Stimulated activated naive CD8-positive, alpha-beta T cell treated with anti-CD3 and anti-CD28 coated beads, Interleukin-15, amount 100 ng/mL, for 72 hours (primary cell): ENCODE data around the gene NEO1.

ENCODE experiments used
- ATAC-seq: fragments of 150-1000 bp; cut with Tn5 transposase; 2 replicates; pipeline ENCODE4 v1.10.0; 2021; ENCODE audit warnings: mild to moderate bottlenecking, moderate library complexity
- DNase-seq, 2 donors: peaks; one replicate each; pipeline ENCODE4 v3.0.0; 2021 to 2022
- H3K27ac Mint-ChIP-seq, 2 donors: one replicate each; pipeline ENCODE4 v1.8.0; 2022; ENCODE audit warnings: mild to moderate bottlenecking in 2 of 2, mixed read lengths in 2 of 2, moderate library complexity in 2 of 2
- H3K27me3 Mint-ChIP-seq: one replicate; pipeline ENCODE4 v1.8.0; 2022; ENCODE audit warnings: mixed read lengths
- H3K4me1 Mint-ChIP-seq: one replicate; pipeline ENCODE4 v1.8.0; 2022; ENCODE audit warnings: mild to moderate bottlenecking, mixed read lengths
- H3K4me3 Mint-ChIP-seq, 2 donors: one replicate each; pipeline ENCODE4 v1.8.0; 2022; ENCODE audit warnings: mild to moderate bottlenecking in 2 of 2, mixed read lengths in 2 of 2, moderate library complexity in 1 of 2
- H3K9me3 Mint-ChIP-seq, 2 donors: one replicate each; pipeline ENCODE4 v1.8.0; 2022; ENCODE audit warnings: mixed read lengths in 2 of 2

Gene NEO1

DNA sequence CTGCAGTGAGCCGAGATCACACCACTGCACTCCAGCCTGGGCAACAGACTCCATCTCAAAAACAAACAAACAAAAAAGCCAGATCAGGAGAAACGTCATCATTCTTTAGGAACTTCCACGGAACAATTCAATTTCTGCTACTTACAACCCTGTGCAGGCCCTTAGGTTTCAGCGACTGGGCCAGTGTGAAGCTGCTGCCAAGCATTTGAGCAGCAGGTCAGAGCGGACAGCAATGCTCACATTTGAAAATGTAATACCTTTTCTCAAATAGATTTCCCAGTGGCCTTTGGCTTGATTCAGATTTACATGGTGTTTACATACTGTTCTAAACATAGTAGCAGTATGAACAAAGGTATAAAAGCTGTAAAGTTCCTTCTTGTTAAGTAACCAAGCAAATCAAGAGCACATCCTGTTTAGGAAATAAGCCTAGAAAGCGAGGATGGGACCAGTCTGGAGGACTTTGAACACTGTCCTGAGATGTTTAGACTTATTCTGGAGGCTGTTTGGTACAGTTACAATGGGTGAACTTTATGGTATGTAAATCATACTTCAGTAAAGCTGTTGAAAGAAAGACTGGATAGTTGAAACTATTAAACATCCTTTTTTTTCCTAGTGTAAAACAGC, 175.3 kb downstream of the NEO1 start:
- Mint-ChIP-seq H3K4me1 (peaks cover 13% of the 10 kb centered on the region), H3K27me3 (peaks cover 11% of the 10 kb centered on the region), H3K9me3 (peaks cover 0 to 3% of the 10 kb centered on the region in 2 donors), H3K27ac (no peak overlapping the region), H3K4me3 (no peak overlapping the region)
- DNase-seq (no peak), ATAC-seq (no peak)

DNA sequence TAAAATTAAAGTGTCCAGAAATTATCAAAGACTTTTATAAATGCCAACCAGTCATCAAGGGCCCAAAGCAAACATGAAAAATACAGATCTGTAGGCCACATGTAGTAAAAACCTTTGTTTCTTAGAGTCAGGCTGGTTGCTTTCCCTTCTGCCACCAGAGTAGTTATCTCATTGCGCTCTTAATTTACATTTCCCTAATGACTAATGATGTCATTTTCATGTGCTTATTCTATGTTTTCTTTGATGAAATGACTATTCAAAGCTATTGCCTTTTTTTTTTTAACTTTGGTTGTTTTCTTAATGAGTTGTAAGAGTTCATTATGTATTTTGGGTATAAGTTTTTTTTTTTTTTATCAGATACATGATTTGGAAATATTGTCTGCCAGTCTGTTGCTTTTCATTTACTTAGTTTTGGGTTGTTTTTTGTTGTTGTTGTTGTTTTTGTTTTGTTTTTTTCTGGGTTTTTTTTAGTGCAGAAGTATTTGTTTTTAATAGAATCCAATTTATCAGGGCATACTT, 175.9 kb downstream of the NEO1 start:
- ATAC-seq (no peak), DNase-seq (no peak)
- Mint-ChIP-seq H3K27ac (peak overlapping the region in 1 of 2 donors; percentile 5), H3K4me1 (peaks cover 13% of the 10 kb centered on the region), H3K27me3 (peaks cover 11% of the 10 kb centered on the region), H3K4me3 (no peak overlapping the region), H3K9me3 (no peaks in the 10 kb centered on the region)

DNA sequence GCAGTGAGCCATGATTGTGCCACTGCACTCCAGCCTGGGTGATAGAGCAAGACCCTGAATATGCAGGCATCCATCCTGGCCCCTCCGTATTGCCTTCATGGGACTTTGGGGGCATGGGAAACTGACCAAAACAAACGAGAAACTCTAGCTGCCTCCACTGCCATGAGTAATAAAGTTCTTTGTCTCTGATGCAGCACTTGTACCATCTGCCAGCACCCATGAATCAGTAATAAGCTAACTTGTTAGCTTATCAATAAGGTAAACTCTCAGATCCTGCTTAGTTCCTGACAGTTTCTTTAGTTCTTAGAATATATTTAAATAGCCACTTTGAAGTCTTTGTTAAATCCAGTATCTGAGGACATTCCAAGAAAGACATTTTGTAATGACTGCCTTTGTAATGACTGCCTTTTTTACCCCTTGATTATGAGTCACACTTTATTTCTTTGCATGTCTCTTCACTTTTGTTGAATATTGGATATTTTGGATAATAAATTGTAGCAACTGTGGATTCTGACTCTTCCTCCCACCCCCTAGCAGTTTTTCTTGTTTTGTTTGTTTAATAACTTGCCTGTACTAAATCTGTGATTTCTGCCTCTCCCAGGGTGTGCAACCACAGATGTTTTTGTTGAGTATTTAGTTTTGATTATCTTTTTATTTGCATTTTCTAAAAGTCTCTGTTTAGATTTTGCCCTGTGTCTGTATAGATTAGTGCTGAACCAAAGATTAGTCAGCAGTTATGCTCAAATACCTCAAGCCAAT, 179.6 kb downstream of the NEO1 start:
- no peak overlapping the region for H3K27ac Mint-ChIP-seq
- H3K9me3 Mint-ChIP-seq = no peaks in the 10 kb centered on the region
- H3K4me1 Mint-ChIP-seq = no peaks in the 10 kb centered on the region
- ATAC-seq (no peak), DNase-seq (no peak)
- no peak overlapping the region for H3K4me3 Mint-ChIP-seq
- H3K27me3 Mint-ChIP-seq = peaks cover 11% of the 10 kb centered on the region

DNA sequence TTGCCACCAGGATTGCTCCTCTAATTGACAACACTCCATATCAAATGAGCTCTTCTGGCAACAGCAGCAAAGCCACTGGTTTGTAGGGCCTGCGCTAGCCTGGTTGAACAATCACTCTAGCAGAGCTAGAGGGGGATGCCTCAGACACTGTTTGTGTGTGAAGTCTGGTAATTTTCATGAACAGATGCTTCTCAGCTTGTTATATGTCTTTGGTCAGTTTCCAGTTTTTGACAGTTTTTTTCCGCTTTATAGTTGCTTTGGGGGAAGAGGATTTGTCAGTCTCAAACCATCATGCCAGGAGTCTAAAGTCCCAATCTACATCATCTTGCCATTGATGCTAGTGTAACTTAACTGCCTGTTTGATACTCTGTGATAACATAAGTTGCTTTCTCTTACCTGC, 180.5 kb downstream of the NEO1 start:
- Mint-ChIP-seq H3K9me3 (no peaks in the 10 kb centered on the region), H3K27ac (no peak overlapping the region), H3K4me1 (no peaks in the 10 kb centered on the region), H3K4me3 (no peak overlapping the region), H3K27me3 (peaks cover 11% of the 10 kb centered on the region)
- ATAC-seq = no peak
- no peak for DNase-seq

DNA sequence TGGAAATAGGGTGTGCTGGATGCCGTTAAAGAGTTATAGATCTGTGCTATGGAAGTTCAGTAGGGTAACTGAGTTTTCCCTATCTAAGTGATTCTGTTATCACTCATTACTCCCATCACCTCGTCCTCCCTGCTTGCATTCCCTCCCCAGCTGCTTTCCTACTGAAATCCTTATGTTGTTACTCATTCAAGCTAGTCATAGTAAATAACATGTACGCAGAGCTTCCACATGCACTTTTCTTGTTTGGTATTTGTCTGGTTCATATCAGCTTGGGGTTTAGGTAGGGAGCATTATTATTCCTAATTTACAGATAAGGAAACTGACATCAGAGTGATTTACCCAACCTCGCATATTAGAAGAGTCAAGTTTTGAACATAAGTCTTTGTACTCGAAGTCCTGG, 181.4 kb downstream of the NEO1 start:
- Mint-ChIP-seq H3K4me1 (no peaks in the 10 kb centered on the region), H3K4me3 (no peak overlapping the region), H3K27ac (no peak overlapping the region), H3K9me3 (no peaks in the 10 kb centered on the region), H3K27me3 (peaks cover 11% of the 10 kb centered on the region)
- ATAC-seq (no peak), DNase-seq (no peak)

DNA sequence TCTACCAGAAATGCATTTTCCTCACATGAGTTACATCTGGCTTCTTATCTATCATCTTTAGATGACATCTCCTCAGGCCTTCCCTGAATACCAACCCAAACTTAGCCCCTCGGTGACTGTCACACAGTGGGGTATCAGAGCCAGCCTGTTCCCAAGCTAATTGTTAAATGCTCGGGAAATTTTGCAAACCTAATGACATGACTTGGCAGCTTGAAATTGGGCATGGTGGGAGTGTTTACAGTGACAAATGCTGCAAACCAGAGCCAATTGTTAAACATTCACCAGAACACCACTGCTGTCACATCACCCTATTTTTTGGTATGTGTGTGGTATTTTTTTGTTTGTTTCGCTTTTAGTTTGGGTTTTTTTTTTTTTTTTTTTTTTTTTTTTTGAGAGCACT, 185.6 kb downstream of the NEO1 start:
- DNase-seq = no peak
- H3K9me3 Mint-ChIP-seq = no peaks in the 10 kb centered on the region
- H3K27me3 Mint-ChIP-seq = no peaks in the 10 kb centered on the region
- no peak overlapping the region for H3K4me3 Mint-ChIP-seq
- no peaks in the 10 kb centered on the region for H3K4me1 Mint-ChIP-seq
- no peak for ATAC-seq
- H3K27ac Mint-ChIP-seq = no peak overlapping the region

DNA sequence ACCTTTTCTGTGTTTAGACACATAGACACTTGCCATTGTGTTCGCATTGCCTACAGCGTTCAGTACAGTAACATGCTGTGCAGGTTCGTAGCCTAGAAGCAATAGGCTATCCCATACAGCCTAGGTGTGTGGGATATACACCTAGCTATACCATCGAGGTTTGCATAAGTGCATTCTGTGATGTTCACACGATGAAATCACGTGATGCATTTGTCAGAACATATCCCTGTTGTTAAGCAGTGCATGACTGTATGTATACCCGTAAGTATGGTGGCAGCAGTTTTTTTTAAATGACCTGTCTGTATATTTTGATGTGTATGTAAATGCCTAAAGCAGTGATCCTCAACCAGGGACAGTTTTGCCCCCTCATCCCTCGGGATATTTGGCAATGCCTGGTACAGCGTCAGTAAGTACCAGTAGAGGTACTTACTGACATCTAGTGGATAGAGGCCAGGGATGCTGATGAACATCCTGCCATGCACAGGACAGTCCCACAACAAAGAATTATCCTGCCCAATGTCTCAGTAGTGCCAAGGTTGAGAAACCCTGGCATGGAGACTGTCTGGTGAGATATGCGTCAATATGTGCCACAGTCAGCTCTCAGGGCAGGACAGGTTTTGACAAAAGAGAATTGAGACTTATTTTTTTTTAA, 187.4 kb downstream of the NEO1 start:
- Mint-ChIP-seq H3K4me1 (no peaks in the 10 kb centered on the region), H3K27ac (no peak overlapping the region), H3K9me3 (no peaks in the 10 kb centered on the region), H3K27me3 (no peaks in the 10 kb centered on the region), H3K4me3 (no peak overlapping the region)
- DNase-seq (no peak), ATAC-seq (no peak)

DNA sequence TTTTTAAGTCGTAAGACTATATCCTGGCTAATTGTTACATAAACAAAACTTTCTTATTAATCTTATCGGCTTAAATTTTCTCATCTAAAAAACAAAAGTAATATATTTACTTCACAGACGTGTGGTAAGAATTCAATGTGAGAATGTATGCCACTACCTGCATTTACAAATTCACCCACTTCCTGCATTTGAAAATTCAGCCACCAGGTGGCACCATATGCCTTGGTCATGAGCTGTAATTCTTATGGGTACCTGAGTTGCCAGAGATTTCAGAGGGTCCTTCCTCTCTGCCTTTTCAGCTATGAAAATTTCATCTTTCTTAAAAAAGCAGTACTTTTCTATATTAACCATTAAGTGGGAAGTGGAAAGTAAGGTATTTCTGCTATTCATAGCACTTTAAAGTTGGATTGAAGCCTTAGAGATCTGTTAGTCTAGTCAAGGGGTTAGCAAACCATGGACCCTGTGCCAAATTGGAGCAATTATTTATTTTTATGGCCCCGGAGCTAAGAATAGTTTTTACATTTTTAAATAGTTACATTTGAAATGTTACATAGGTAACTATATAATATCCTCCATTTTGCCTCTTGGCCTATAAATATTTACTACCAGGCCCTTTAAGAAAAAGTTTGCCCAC, 188.7 kb downstream of the NEO1 start:
- H3K4me1 Mint-ChIP-seq = no peaks in the 10 kb centered on the region
- H3K4me3 Mint-ChIP-seq = no peak overlapping the region
- ATAC-seq (no peak), DNase-seq (peak; percentile 62 to 64)
- no peak overlapping the region for H3K27ac Mint-ChIP-seq
- H3K9me3 Mint-ChIP-seq = no peaks in the 10 kb centered on the region
- no peaks in the 10 kb centered on the region for H3K27me3 Mint-ChIP-seq

DNA sequence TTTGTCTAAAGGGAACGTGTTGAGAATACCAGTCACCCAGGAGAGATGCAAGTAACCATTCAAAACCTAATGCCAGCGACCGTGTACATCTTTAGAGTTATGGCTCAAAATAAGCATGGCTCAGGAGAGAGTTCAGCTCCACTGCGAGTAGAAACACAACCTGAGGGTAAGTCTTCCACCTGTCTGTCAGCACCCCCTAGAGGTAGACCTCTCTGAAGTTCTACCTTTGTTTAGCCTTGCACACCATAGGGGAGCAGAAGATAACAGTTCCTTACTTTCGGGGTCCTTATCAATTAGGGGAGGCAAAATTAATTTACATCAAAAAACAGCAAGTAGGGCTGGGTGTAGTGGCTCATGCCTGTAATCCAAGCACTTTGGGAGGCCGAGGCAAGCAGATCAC, 192.1 kb downstream of the NEO1 start:
- H3K27me3 Mint-ChIP-seq = no peaks in the 10 kb centered on the region
- no peak overlapping the region for H3K4me3 Mint-ChIP-seq
- no peaks in the 10 kb centered on the region for H3K9me3 Mint-ChIP-seq
- no peak overlapping the region for H3K27ac Mint-ChIP-seq
- ATAC-seq = peak; percentile 74
- no peaks in the 10 kb centered on the region for H3K4me1 Mint-ChIP-seq
- no peak for DNase-seq

DNA sequence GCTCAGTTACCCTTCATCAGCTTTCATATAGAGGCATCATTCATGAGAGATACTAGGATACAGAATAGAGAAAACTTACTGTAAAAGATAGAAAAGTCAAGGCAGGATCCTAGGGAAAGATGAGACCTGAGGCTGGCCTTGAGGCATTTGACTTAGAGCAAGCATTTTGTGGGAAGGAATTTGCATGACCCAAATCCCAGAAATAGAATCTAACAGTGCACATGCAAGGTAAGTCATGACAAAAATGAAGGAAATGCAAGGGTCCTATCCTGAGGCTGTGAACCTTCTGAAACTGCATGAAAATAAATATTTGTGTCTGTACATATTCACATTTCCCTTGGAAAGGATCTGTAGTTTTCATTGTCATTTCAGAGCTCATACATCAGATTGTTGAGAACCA, 194.2 kb downstream of the NEO1 start:
- H3K27ac Mint-ChIP-seq = no peak overlapping the region
- ATAC-seq (no peak), DNase-seq (no peak)
- no peak overlapping the region for H3K4me3 Mint-ChIP-seq
- no peaks in the 10 kb centered on the region for H3K4me1 Mint-ChIP-seq
- H3K9me3 Mint-ChIP-seq = no peaks in the 10 kb centered on the region
- no peaks in the 10 kb centered on the region for H3K27me3 Mint-ChIP-seq

DNA sequence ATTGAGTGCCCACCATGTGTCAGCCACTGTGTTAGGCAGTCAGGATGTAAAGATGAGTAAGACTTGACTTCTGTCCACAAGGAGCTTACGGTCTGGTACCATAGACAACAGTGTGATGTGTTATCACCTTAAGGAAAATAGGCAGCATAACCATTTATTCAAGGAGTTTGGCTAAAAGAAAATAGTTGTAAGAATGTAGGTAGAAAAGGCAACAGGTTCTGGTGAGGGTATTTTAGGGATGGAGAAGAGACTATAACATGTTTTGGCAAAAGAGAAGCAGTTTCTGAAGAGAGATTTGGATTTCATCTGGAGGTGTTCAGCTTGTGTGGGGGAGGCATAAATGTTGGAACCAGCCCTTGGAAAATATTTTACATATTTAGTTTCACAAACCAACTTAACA, 194.6 kb downstream of the NEO1 start:
- no peak for ATAC-seq
- no peak overlapping the region for H3K27ac Mint-ChIP-seq
- no peak overlapping the region for H3K4me3 Mint-ChIP-seq
- DNase-seq = no peak
- no peaks in the 10 kb centered on the region for H3K27me3 Mint-ChIP-seq
- no peaks in the 10 kb centered on the region for H3K4me1 Mint-ChIP-seq
- no peaks in the 10 kb centered on the region for H3K9me3 Mint-ChIP-seq

DNA sequence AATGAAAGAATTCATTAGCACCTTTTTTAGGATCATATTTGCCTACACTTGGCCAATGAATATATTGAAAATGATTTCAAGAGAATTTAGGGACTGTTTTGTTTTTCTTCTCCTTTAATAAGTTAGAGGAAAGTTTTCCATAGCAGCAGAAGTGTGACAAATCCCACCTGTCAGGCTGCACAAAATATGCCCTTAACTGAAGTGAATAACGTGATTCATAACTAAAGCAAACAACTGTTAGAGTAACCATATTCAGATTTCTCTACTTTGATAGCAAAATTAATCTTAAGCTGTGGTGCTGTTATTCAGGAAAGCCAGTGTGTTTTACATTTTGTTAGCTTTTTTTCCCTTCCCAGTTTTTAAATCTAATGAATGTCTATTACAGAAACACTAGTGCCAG, 195.1 kb downstream of the NEO1 start:
- ATAC-seq (no peak), DNase-seq (no peak)
- Mint-ChIP-seq H3K4me1 (no peaks in the 10 kb centered on the region), H3K9me3 (no peaks in the 10 kb centered on the region), H3K27me3 (no peaks in the 10 kb centered on the region), H3K27ac (no peak overlapping the region), H3K4me3 (no peak overlapping the region)

DNA sequence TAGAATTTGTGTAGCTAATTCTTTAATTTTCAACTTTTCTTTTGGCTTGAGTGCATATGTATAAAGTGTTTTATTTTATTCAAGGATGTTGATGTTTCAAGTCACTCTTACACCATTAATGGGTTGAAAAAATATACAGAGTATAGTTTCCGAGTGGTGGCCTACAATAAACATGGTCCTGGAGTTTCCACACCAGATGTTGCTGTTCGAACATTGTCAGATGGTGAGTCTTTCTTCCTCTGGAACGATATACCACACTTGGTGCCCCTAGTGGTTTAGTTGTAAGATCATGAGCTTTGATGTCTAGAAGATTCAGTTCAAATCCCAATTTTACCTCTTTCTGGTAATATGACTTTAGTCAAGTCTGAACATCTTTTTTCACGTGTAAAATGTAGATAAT, 197.2 kb downstream of the NEO1 start:
- ATAC-seq = no peak

DNA sequence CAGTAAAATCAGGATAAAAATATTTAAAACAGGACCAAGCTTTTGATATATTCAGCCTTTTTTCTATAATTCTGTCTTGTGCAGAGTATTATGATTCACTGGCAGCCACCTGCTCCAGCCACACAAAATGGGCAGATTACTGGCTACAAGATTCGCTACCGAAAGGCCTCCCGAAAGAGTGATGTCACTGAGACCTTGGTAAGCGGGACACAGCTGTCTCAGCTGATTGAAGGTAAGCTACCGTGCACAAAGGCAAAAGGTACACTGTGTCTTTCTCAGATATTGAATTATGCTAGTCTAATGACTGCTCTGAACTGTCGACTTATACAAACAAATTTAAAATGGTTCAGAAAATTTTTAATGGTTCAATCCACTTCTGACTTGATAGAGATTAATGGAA, 202.3 kb downstream of the NEO1 start:
- no peak for ATAC-seq
- DNase-seq = no peak
- Mint-ChIP-seq H3K27me3 (no peaks in the 10 kb centered on the region), H3K4me3 (no peak overlapping the region), H3K4me1 (no peaks in the 10 kb centered on the region), H3K9me3 (no peaks in the 10 kb centered on the region), H3K27ac (no peak overlapping the region)

More for the DNA sequence above, 197.2 kb downstream of the NEO1 start:
- H3K27me3 Mint-ChIP-seq = no peaks in the 10 kb centered on the region
- no peak for DNase-seq
- no peaks in the 10 kb centered on the region for H3K4me1 Mint-ChIP-seq
- no peak overlapping the region for H3K4me3 Mint-ChIP-seq
- no peaks in the 10 kb centered on the region for H3K9me3 Mint-ChIP-seq
- H3K27ac Mint-ChIP-seq = no peak overlapping the region

DNA sequence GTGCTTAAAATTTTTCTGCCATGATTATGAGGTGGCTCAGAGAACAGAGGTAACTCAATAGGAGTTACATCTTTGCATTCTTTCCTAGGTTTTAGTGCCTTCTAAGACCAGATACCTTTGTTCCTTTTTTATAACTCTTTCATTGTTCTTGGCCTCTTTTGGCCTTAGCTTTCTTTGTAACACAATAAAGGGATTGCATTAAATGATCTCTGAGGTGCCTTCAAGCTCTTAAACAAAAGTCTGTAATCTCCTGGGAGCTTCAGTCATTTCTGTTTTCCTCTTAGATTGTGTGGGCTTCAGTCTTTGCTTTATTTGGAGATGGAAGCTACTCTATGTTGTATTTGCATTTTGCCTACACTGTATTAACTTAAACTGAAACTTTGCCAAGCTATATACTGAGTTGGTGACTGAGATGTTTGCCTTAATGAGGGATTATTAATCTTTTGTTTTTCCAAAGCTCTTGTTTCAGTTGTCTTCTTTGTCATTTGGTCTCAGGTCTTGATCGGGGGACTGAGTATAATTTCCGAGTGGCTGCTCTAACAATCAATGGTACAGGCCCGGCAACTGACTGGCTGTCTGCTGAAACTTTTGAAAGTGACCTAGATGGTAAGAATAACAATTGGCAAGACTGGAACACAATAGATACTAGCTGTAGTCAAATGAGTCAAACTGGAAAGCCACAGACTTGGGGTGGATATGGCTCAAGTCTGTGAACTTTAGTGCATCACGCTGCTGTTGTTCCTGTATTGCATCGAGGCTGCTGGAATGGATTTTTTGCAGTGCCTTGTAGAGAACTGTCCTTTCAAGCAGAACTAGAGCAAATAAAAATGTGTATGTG, 206.2 kb downstream of the NEO1 start:
- no peaks in the 10 kb centered on the region for H3K4me1 Mint-ChIP-seq
- peak overlapping the region in 1 of 2 donors; percentile 2 for H3K27ac Mint-ChIP-seq
- DNase-seq (peak in 1 of 2 donors; percentile 30), ATAC-seq (peak; percentile 87)
- no peaks in the 10 kb centered on the region for H3K27me3 Mint-ChIP-seq
- H3K4me3 Mint-ChIP-seq = no peak overlapping the region
- no peaks in the 10 kb centered on the region for H3K9me3 Mint-ChIP-seq
